H1 (cell line): ENCODE measurements around the gene RYK. TPM values are rescaled to one million over a fixed set of nuclear protein-coding genes. Genes with fewer than 3 reads are reported as not detected.

Experiments
- EGR1 ChIP-seq: IDR thresholded peaks from 2 replicates; pipeline ENCODE4 v1.6.1; 2011; ENCODE audit warnings: low read depth, low read length, borderline replicate concordance
- PHF8 ChIP-seq: fragments of 200-600 bp; sonication (generic); conservative IDR thresholded peaks from 2 replicates; pipeline ENCODE4 v1.7.1; 2012; ENCODE audit warnings: low read depth, mild to moderate bottlenecking, inconsistent platforms, low read length, moderate library complexity
- polyA plus RNA-seq, 7 experiments: library from polyadenylated mRNA; depleted of rRNA in 3 of 7; stranded (reverse) in 5 of 7; unstranded in 2 of 7; fragments of >200 nt in 5 of 7; fragments of 200-250 nt in 2 of 7; gene quantifications; 1 replicate in 5 of 7; 2 replicates in 1 of 7; 4 replicates in 1 of 7; pipeline versions ENCODE4 v1.2.1 to v1.2.3, GENCODE V29; 2011 to 2013; ENCODE audit warnings: missing spikeins in 2 of 7, mixed read lengths in 2 of 7
- total RNA-seq: library from RNA; stranded (reverse); fragmentation: NEBNext Ultra II Directional; extraction: Animal tissue kit (Norgen Biotek cat#: 25700); gene quantifications from 2 replicates; pipeline ENCODE4 v1.2.1, GENCODE V29; 2021
- TF ChIP-seq, protein P1 (sequence below): IDR thresholded peaks from 2 replicates; pipeline ENCODE4 v1.6.1; 2011; ENCODE audit warnings: low read depth, mild to moderate bottlenecking, low read length; ENCODE audit not compliant: insufficient read depth
- TF ChIP-seq, protein P2 (sequence below): fragments of 300-600 bp; sonication (generic); IDR thresholded peaks from 2 replicates; pipeline ENCODE4 v1.7.1; 2012; ENCODE audit warnings: low read length, moderate library complexity, mild to moderate bottlenecking, inconsistent platforms; ENCODE audit not compliant: insufficient replicate concordance

RYK gene
- total and polyA plus RNA-seq, 2 of the 8 experiments (the other 6 are each of a cell fraction or from before 2014, with no cell fraction given) = 30.5 to 63.8 TPM

DNA sequence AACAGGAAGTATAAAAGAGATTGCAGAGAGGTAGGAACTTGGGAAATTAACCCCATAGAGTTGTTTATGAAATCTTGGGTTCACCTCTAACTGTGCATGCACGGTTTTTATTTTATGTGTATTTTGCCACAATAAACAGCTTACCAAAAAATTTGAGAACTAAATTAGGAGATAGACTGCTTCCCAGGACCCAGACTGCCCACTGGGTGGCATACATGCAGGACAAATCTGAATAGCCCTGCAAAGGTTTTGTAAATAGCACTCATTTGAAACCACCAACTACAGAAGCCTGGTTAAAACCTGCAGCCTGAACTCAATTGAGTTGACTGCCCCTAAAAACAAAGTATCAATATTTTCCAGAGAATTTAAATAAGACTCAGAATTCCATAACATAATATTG is 124.5 kb downstream of the RYK start (continued):
- TF ChIP-seq PHF8 (no peak), EGR1 (no peak)
- TF ChIP-seq, protein P1, sequence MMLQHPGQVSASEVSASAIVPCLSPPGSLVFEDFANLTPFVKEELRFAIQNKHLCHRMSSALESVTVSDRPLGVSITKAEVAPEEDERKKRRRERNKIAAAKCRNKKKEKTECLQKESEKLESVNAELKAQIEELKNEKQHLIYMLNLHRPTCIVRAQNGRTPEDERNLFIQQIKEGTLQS = no peak
- TF ChIP-seq, protein P2, sequence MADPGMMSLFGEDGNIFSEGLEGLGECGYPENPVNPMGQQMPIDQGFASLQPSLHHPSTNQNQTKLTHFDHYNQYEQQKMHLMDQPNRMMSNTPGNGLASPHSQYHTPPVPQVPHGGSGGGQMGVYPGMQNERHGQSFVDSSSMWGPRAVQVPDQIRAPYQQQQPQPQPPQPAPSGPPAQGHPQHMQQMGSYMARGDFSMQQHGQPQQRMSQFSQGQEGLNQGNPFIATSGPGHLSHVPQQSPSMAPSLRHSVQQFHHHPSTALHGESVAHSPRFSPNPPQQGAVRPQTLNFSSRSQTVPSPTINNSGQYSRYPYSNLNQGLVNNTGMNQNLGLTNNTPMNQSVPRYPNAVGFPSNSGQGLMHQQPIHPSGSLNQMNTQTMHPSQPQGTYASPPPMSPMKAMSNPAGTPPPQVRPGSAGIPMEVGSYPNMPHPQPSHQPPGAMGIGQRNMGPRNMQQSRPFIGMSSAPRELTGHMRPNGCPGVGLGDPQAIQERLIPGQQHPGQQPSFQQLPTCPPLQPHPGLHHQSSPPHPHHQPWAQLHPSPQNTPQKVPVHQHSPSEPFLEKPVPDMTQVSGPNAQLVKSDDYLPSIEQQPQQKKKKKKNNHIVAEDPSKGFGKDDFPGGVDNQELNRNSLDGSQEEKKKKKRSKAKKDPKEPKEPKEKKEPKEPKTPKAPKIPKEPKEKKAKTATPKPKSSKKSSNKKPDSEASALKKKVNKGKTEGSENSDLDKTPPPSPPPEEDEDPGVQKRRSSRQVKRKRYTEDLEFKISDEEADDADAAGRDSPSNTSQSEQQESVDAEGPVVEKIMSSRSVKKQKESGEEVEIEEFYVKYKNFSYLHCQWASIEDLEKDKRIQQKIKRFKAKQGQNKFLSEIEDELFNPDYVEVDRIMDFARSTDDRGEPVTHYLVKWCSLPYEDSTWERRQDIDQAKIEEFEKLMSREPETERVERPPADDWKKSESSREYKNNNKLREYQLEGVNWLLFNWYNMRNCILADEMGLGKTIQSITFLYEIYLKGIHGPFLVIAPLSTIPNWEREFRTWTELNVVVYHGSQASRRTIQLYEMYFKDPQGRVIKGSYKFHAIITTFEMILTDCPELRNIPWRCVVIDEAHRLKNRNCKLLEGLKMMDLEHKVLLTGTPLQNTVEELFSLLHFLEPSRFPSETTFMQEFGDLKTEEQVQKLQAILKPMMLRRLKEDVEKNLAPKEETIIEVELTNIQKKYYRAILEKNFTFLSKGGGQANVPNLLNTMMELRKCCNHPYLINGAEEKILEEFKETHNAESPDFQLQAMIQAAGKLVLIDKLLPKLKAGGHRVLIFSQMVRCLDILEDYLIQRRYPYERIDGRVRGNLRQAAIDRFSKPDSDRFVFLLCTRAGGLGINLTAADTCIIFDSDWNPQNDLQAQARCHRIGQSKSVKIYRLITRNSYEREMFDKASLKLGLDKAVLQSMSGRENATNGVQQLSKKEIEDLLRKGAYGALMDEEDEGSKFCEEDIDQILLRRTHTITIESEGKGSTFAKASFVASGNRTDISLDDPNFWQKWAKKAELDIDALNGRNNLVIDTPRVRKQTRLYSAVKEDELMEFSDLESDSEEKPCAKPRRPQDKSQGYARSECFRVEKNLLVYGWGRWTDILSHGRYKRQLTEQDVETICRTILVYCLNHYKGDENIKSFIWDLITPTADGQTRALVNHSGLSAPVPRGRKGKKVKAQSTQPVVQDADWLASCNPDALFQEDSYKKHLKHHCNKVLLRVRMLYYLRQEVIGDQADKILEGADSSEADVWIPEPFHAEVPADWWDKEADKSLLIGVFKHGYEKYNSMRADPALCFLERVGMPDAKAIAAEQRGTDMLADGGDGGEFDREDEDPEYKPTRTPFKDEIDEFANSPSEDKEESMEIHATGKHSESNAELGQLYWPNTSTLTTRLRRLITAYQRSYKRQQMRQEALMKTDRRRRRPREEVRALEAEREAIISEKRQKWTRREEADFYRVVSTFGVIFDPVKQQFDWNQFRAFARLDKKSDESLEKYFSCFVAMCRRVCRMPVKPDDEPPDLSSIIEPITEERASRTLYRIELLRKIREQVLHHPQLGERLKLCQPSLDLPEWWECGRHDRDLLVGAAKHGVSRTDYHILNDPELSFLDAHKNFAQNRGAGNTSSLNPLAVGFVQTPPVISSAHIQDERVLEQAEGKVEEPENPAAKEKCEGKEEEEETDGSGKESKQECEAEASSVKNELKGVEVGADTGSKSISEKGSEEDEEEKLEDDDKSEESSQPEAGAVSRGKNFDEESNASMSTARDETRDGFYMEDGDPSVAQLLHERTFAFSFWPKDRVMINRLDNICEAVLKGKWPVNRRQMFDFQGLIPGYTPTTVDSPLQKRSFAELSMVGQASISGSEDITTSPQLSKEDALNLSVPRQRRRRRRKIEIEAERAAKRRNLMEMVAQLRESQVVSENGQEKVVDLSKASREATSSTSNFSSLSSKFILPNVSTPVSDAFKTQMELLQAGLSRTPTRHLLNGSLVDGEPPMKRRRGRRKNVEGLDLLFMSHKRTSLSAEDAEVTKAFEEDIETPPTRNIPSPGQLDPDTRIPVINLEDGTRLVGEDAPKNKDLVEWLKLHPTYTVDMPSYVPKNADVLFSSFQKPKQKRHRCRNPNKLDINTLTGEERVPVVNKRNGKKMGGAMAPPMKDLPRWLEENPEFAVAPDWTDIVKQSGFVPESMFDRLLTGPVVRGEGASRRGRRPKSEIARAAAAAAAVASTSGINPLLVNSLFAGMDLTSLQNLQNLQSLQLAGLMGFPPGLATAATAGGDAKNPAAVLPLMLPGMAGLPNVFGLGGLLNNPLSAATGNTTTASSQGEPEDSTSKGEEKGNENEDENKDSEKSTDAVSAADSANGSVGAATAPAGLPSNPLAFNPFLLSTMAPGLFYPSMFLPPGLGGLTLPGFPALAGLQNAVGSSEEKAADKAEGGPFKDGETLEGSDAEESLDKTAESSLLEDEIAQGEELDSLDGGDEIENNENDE = no peak
